HG02884 (cell line): ENCODE data around the gene DPP6.

Experiments used
- ATAC-seq: cut with Tn5 transposase; IDR thresholded peaks from one replicate; pipeline ENCODE4 v1.9.1; 2021; ENCODE audit warnings: mild to moderate bottlenecking, moderate library complexity; ENCODE audit not compliant: unreplicated experiment

The DPP6 gene

GRCh38 chr7:154440651-154441050 lies 388.5 kb downstream of the DPP6 start:
- ATAC-seq: no peak

GRCh38 chr7:154441811-154442210 lies 389.6 kb downstream of the DPP6 start:
- ATAC-seq: no peak

GRCh38 chr7:154442939-154443338 lies 390.7 kb downstream of the DPP6 start:
- no peak for ATAC-seq

- ATAC-seq: no peak
Measured at GRCh38 chr7:154450451-154450850, 398.3 kb downstream of the DPP6 start.

- ATAC-seq: no peak
Measured at GRCh38 chr7:154451480-154452457, 399.6 kb downstream of the DPP6 start.

- ATAC-seq: no peak
Measured at GRCh38 chr7:154463794-154464193, 411.6 kb downstream of the DPP6 start.

- ATAC-seq: no peak
Measured at GRCh38 chr7:154469652-154470051, 417.5 kb downstream of the DPP6 start.

- ATAC-seq: no peak
Measured at GRCh38 chr7:154472343-154472742, 420.1 kb downstream of the DPP6 start.

- no peak for ATAC-seq
Measured at GRCh38 chr7:154473360-154473759, 421.2 kb downstream of the DPP6 start.

GRCh38 chr7:154474903-154475520 lies 422.8 kb downstream of the DPP6 start:
- ATAC-seq: no peak

GRCh38 chr7:154475864-154476263 lies 423.7 kb downstream of the DPP6 start:
- ATAC-seq: no peak

- ATAC-seq: no peak
Measured at GRCh38 chr7:154480817-154481216, 428.6 kb downstream of the DPP6 start.

GRCh38 chr7:154482863-154483262 lies 430.7 kb downstream of the DPP6 start:
- ATAC-seq: no peak

- no peak for ATAC-seq
Measured at GRCh38 chr7:154484406-154484805, 432.2 kb downstream of the DPP6 start.

GRCh38 chr7:154484943-154485342 lies 432.7 kb downstream of the DPP6 start:
- ATAC-seq: no peak

- ATAC-seq: no peak
Measured at GRCh38 chr7:154489897-154490296, 437.7 kb downstream of the DPP6 start.

- ATAC-seq: no peak
Measured at GRCh38 chr7:154493594-154493993, 441.4 kb downstream of the DPP6 start.

- no peak for ATAC-seq
Measured at GRCh38 chr7:154497751-154498150, 445.6 kb downstream of the DPP6 start.

GRCh38 chr7:154503962-154504550 lies 451.9 kb downstream of the DPP6 start:
- no peak for ATAC-seq

- ATAC-seq: no peak
Measured at GRCh38 chr7:154504918-154505317, 452.7 kb downstream of the DPP6 start.

- ATAC-seq: no peak
Measured at GRCh38 chr7:154505362-154505761, 453.2 kb downstream of the DPP6 start.

- no peak for ATAC-seq
Measured at GRCh38 chr7:154509192-154509591, 457.0 kb downstream of the DPP6 start.
